Tracheal epithelial cell (primary cell): ENCODE measurements around the gene OR8I2. TPM values are rescaled to one million over a fixed set of nuclear protein-coding genes. Genes with fewer than 3 reads are reported as not detected.

Experiments used
- total RNA-seq: library from RNA; depleted of rRNA; stranded (reverse); fragments of >200 nt; gene quantifications from 2 replicates; pipeline ENCODE4 v1.2.1, GENCODE V29; 2014

The OR8I2 gene
- not detected in 2 replicates for total RNA-seq

DNA sequence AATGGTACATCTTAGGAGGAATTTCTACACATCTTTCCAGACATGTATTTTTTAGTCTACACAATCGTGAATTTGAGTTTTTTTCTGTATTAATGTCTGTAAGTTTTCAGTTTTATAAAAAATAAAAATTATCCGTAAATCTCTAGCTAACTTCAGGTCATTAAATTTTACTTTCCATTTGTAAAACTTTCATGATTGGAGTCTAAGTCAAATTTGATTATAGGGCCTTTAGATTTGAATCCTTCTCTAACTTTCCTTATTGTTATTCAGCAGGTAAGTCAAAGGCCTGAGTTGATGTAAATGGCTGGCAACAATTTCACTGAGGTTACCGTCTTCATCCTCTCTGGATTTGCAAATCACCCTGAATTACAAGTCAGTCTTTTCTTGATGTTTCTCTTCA, at the start of gene OR8I2:
Gene OR8I2, plus strand, starts transcription at position 301 of the 400 bp plus-strand sequence. Its CDS starts 0 bp downstream, at position 301.

DNA sequence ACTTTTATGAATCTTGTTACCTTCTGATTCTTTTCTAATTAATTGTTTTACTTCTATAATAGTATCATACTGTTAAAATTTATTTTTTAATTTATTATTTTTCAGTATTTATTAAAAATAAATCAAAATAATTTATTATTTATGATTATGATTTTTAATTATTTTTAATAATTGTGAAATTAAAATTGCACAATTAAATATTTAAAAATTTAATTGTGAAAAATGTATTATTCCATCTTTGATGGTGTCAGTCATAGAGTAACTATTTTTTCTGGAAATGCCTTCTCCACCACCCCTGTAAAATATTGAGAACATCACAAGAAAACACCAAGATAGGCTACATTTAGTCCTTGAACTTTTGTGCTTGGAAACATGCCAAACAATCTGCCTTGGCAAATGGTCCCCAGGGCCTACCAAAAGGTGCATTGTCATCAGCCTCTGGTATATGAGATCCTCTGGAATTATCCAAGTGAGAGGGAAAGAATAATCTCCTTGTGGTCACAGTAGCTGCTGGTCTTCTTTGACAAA, 10.2 kb downstream of the OR8I2 start, which contains the start of gene OR8H2:
Gene OR8H2, plus strand, starts transcription at position 478 of the 528 bp plus-strand sequence. CDS start 1,356 bp downstream, outside the sequence.

DNA sequence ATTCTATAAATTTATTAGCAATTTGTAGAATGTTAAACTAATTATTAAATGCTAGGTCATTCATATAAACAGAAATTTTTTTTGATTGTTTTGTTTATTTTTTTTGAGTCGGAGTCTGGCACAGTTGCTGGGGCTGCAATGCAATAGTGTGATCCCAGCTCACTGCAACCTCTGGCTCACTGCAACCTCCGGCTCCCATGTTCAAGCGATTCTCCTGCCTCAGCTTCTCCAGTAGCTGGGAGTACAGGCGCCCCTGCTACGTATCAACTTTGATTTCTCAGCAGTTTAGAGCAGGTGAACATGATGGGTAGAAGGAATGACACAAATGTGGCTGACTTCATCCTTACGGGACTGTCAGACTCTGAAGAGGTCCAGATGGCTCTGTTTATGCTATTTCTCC, 29.0 kb downstream of the OR8I2 start, which contains the start of gene OR8H3:
Gene OR8H3, plus strand, starts transcription at position 301 of the 400 bp plus-strand sequence. Its CDS starts 0 bp downstream, at position 301.

DNA sequence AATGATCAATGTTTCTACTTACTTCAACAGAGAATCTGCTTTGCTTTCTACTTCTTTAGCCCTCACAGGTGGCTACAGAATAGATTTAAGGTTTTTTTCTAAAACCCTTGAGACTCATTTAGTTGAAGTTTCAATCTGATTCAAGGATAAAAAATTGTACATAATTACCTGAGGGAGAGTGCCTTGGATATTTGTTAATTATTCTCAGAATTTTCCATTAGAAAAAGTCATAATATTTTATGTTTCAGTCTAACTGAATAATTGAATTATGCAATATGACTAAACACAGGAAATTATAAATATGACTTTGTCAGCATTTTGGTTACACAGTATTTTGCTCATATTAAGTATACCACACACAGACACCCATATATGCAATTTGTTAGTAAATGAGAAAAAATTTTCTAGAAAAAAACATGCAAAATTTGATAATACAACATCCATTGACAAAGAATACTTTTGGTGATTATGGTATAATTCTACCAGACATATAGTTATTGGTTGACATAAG, 47.1 kb downstream of the OR8I2 start, which contains the start of gene OR8J3:
Gene OR8J3, minus strand, starts transcription at position 51 of the 511 bp plus-strand sequence. CDS start 2,483 bp downstream, outside the sequence.

Other genes with a start within 250 kb of the OR8I2 start
- gene TRIM51, start 210.0 kb upstream of the OR8I2 start, total RNA-seq: not detected in 2 replicates
- gene OR5W2, start 178.7 kb upstream of the OR8I2 start, total RNA-seq: not detected in 2 replicates
- gene OR5I1, start 156.9 kb upstream of the OR8I2 start, total RNA-seq: not detected in 2 replicates
- gene OR10AG1, start 123.4 kb upstream of the OR8I2 start, total RNA-seq: not detected in 2 replicates
- not detected in 2 replicates for gene OR5F1, start 98.7 kb upstream of the OR8I2 start, total RNA-seq
- gene OR5AS1, start 65.7 kb upstream of the OR8I2 start, total RNA-seq: under 0.01 TPM in 1 of 2 replicates, not detected in the other
- gene OR8H2, start 10.4 kb downstream of the OR8I2 start, total RNA-seq: not detected in 2 replicates
- gene OR8H3, start 29.1 kb downstream of the OR8I2 start, total RNA-seq: not detected in 2 replicates
- gene OR8J3, start 46.9 kb downstream of the OR8I2 start, total RNA-seq: under 0.01 TPM in 1 of 2 replicates, not detected in the other
- not detected in 2 replicates for gene OR8K5, start 67.0 kb downstream of the OR8I2 start, total RNA-seq
- not detected in 2 replicates for gene OR5J2, start 83.3 kb downstream of the OR8I2 start, total RNA-seq
- gene OR5T2, start 140.9 kb downstream of the OR8I2 start, total RNA-seq: not detected in 2 replicates
- gene OR5T3, start 158.9 kb downstream of the OR8I2 start, total RNA-seq: not detected in 2 replicates
- gene OR5T1, start 180.8 kb downstream of the OR8I2 start, total RNA-seq: not detected in 2 replicates
- gene OR8H1, start 198.9 kb downstream of the OR8I2 start, total RNA-seq: not detected in 2 replicates
- gene OR8K3, start 221.8 kb downstream of the OR8I2 start, total RNA-seq: not detected in 2 replicates